ENCODE measurements around the gene CNOT9.

CNOT9 gene

GRCh38 chr2:218578272-218578877, 9.7 kb downstream of the CNOT9 start:
- TF ChIP-seq, protein P1, sequence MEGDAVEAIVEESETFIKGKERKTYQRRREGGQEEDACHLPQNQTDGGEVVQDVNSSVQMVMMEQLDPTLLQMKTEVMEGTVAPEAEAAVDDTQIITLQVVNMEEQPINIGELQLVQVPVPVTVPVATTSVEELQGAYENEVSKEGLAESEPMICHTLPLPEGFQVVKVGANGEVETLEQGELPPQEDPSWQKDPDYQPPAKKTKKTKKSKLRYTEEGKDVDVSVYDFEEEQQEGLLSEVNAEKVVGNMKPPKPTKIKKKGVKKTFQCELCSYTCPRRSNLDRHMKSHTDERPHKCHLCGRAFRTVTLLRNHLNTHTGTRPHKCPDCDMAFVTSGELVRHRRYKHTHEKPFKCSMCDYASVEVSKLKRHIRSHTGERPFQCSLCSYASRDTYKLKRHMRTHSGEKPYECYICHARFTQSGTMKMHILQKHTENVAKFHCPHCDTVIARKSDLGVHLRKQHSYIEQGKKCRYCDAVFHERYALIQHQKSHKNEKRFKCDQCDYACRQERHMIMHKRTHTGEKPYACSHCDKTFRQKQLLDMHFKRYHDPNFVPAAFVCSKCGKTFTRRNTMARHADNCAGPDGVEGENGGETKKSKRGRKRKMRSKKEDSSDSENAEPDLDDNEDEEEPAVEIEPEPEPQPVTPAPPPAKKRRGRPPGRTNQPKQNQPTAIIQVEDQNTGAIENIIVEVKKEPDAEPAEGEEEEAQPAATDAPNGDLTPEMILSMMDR (IDR thresholded peaks at IDR 0.05; ENCODE audit: low read depth, low read length) = no peak
- no peak for DNase-seq (ENCODE audit: extremely low read depth, low read depth)

GRCh38 chr2:218582076-218582475, 13.4 kb downstream of the CNOT9 start:
- TF ChIP-seq, protein P1 (IDR thresholded peaks at IDR 0.05; ENCODE audit: low read depth, low read length) = no peak
- no peak for DNase-seq (ENCODE audit: extremely low read depth, low read depth)

GRCh38 chr2:218583983-218584850, 15.6 kb downstream of the CNOT9 start:
- DNase-seq (ENCODE audit: extremely low read depth, low read depth) = no peak
- TF ChIP-seq, protein P1 (IDR thresholded peaks at IDR 0.05; ENCODE audit: low read depth, low read length) = no peak

DNA sequence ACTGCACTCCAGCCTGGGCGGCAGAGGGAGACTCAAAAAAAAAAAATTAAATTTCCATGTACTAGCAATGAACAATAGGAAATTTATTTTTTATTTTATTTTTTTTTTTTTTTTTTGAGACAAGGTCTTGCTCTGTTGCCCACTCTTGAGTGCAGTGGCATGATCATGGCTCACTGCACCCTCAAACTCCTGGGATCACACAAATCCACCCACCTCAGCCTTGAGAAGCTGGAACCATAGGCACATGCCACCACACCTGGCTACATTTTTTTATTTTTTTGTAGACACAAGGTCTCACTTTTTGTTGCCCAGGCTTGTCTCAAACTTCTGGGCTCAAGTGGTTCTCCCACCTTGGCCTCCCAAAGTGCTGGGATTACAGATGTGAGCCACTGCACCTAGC, 16.9 kb downstream of the CNOT9 start:
- TF ChIP-seq, protein P1 (IDR thresholded peaks at IDR 0.05; ENCODE audit: low read depth, low read length) = no peak
- DNase-seq (ENCODE audit: extremely low read depth, low read depth) = no peak

- TF ChIP-seq, protein P1 (IDR thresholded peaks at IDR 0.05; ENCODE audit: low read depth, low read length) = no peak
- DNase-seq (ENCODE audit: extremely low read depth, low read depth) = peak; percentile 51
Measured at GRCh38 chr2:218605432-218605831, 36.8 kb downstream of the CNOT9 start.

GRCh38 chr2:218607436-218608115, 38.9 kb downstream of the CNOT9 start, which contains the start of gene PLCD4:
Gene PLCD4 (plus strand): TSS chr2:218607899. CDS start chr2:218615740, 7,841 bp downstream.
- TF ChIP-seq, protein P1 (IDR thresholded peaks at IDR 0.05; ENCODE audit: low read depth, low read length) = peak; percentile 12
- peak; percentile 68 for DNase-seq (ENCODE audit: extremely low read depth, low read depth)

All from AG09319 (cell line).